ENCODE measurements around the gene WDR27.

WDR27 gene

DNA sequence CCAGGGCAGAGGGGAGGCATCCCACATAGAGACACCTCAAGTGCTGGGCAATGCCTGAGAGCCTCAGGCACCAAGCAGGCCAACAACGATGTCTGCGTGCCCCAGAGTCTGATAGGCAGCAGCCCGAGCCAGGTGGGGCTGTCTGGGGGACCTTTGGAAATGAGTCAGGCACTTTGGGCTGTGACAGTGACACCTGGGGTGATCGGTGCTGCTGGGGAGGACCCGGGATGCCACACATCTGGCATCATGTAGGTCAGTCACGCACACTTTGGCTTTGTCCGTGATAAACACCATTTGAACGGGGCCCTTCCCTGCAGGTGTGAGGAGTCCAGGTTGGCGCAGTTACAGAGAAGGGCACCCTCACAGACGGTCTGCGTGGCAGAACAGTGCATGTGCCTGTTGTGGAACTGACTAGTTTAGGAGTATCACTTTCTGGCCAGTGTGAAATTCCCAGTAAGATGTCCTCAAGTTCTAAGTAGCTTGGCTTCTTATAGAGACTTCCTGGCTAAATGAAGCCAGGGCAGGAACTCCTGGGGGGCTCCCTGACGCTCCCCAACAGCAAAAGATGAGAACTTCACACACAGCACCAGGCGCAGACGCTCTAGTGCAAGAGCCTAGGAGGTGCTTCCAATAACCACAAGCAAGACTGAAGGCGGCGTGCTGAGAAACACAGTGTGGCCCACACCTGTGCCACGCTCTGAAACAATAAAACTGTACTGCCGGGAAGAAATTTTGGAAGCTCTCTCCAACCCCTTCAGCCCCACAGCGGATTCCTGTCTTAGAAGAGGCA is 134.7 kb downstream of the WDR27 start:
- TF ChIP-seq, protein P1, sequence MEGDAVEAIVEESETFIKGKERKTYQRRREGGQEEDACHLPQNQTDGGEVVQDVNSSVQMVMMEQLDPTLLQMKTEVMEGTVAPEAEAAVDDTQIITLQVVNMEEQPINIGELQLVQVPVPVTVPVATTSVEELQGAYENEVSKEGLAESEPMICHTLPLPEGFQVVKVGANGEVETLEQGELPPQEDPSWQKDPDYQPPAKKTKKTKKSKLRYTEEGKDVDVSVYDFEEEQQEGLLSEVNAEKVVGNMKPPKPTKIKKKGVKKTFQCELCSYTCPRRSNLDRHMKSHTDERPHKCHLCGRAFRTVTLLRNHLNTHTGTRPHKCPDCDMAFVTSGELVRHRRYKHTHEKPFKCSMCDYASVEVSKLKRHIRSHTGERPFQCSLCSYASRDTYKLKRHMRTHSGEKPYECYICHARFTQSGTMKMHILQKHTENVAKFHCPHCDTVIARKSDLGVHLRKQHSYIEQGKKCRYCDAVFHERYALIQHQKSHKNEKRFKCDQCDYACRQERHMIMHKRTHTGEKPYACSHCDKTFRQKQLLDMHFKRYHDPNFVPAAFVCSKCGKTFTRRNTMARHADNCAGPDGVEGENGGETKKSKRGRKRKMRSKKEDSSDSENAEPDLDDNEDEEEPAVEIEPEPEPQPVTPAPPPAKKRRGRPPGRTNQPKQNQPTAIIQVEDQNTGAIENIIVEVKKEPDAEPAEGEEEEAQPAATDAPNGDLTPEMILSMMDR (IDR thresholded peaks at IDR 0.05) = no peak
- peaks cover 64% of the 10 kb centered on the region for H3K36me3 Mint-ChIP-seq (ENCODE audit: low read depth)
- DNase-seq = no peak
- H3K4me3 Mint-ChIP-seq = no peak overlapping the region
- H3K9me3 Mint-ChIP-seq = peaks cover 3% of the 10 kb centered on the region
- H3K27me3 Mint-ChIP-seq (ENCODE audit: low read depth, poor library complexity) = no peaks in the 10 kb centered on the region
- no peaks in the 10 kb centered on the region for H3K4me1 Mint-ChIP-seq
- H3K27ac Mint-ChIP-seq = no peak overlapping the region

DNA sequence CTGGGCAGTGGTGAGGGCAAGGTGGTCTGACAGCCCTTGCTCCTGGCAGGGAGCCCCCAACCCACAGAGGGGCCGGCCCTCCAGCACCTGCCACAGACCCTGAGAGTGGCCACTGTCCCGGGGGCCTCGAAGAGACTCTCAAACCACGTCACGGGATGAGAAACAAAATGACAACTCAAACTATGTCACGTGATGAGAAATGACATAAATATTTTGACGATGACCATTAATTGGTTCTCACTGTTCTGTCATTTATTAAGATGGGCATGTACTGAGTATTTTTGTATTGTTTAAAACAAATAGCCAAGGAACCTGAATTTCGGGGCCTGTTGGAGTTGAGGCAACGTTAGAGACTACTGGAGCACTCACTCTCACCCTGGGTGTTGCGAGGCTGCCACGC is 135.5 kb downstream of the WDR27 start:
- Mint-ChIP-seq H3K27ac (no peak overlapping the region), H3K4me1 (no peaks in the 10 kb centered on the region), H3K36me3 (ENCODE audit: low read depth) (peaks cover 64% of the 10 kb centered on the region), H3K27me3 (ENCODE audit: low read depth, poor library complexity) (no peaks in the 10 kb centered on the region), H3K4me3 (no peak overlapping the region), H3K9me3 (peaks cover 8% of the 10 kb centered on the region)
- TF ChIP-seq, protein P1 (IDR thresholded peaks at IDR 0.05) = no peak
- DNase-seq = no peak

DNA sequence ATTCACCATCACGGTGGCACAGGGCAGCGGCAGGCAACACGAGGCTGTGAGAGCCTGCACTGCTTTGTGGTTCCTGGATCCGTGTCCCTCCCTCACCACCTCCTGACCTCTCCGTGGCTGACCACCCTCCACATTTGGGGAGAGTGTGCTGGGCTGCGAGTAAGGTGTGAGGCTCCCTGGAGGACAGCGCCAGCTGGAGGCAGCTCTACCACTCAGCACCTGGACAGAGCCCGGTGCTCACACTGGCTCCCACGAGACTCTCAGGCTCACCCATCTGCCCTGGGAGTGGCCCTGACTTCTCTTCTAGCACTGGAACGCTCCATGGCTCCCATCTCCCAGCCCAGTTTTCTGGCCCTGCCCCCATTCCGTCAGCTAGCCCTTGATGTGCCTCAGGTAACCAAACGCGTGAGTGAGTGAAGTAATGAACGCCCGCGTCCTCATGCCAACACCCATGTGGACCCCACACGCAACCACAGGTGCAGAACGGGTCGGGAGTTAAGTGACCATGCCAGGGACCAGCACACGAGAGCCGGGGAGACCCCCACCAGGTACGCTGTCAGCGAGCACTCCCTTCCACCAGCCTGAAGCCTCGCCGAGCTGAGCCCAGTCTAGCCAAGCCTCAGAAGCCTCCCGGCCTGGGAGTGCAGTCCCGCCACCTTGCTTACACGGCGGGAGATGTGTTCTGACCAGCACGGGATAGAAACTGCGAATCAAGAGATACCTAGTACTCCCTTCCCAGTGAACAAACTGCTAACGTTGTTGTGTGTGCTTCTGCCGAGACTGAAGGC is 137.2 kb downstream of the WDR27 start:
- TF ChIP-seq, protein P1 (IDR thresholded peaks at IDR 0.05) = no peak
- Mint-ChIP-seq H3K27ac (no peak overlapping the region), H3K9me3 (peaks cover 12% of the 10 kb centered on the region), H3K27me3 (ENCODE audit: low read depth, poor library complexity) (peaks cover 3% of the 10 kb centered on the region), H3K4me1 (no peaks in the 10 kb centered on the region), H3K36me3 (ENCODE audit: low read depth) (peaks cover 60% of the 10 kb centered on the region), H3K4me3 (no peak overlapping the region)
- no peak for DNase-seq

DNA sequence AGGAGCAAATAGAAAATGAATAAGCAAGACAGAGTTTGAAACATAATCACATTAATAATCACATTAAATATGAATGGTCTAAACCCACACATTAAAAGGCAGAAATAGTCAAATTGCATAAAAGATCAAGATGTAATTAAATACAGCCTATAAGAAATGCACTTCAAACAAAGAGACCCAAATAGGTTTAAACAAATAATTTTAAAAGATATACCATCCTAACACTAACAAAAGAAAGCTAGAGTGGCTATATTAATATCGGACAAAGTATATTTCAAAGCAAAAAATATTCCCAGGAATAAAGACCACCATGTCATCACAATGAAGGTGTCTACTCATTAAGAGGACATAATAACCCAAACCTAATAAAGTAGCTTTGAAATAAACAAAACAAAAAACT is 140.2 kb downstream of the WDR27 start:
- TF ChIP-seq, protein P1 (IDR thresholded peaks at IDR 0.05) = no peak
- H3K27ac Mint-ChIP-seq = peak overlapping the region; percentile 46
- H3K36me3 Mint-ChIP-seq (ENCODE audit: low read depth) = peaks cover 69% of the 10 kb centered on the region
- DNase-seq = no peak
- H3K4me3 Mint-ChIP-seq = no peak overlapping the region
- H3K27me3 Mint-ChIP-seq (ENCODE audit: low read depth, poor library complexity) = peaks cover 3% of the 10 kb centered on the region
- peaks cover 12% of the 10 kb centered on the region for H3K9me3 Mint-ChIP-seq
- no peaks in the 10 kb centered on the region for H3K4me1 Mint-ChIP-seq

DNA sequence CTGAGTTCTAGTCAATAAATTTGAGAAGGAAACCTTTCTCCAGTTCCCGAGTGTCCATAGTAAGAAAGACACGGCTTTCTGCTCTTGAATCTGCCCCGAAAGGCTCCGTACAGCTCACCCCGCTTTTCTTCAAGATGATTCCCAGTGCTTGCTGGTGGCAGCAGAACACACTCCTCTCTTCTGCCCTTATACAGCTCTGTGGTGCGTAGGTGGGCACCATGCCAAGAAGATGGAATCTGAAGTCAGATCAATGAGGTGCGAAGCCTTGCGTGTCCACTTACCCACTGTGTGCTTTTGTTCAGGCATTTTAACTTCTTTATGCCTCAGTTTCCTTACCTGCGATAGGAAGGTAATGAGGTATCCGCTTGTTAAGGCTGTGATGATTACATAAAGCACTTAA is 142.2 kb downstream of the WDR27 start:
- H3K36me3 Mint-ChIP-seq (ENCODE audit: low read depth) = peaks cover 57% of the 10 kb centered on the region
- H3K4me1 Mint-ChIP-seq = no peaks in the 10 kb centered on the region
- H3K9me3 Mint-ChIP-seq = peaks cover 12% of the 10 kb centered on the region
- no peak for DNase-seq
- H3K27ac Mint-ChIP-seq = no peak overlapping the region
- H3K4me3 Mint-ChIP-seq = no peak overlapping the region
- H3K27me3 Mint-ChIP-seq (ENCODE audit: low read depth, poor library complexity) = peaks cover 3% of the 10 kb centered on the region
- TF ChIP-seq, protein P1 (IDR thresholded peaks at IDR 0.05) = no peak

All from nephron progenitor cell (in vitro differentiated cells).